A172 (cell line): ENCODE data around the gene ZNF304. TPM values are rescaled to one million over a fixed set of nuclear protein-coding genes. Genes with fewer than 3 reads are reported as not detected.
A peak's percentile ranks its signal among the peaks of the same experiment; 100 is the strongest.
"Not testable (repeated sequence)": the region's sequence is repeated elsewhere in the genome, so short reads cannot be mapped to it uniquely, and the experiment has no call there.

Source experiments
- DNase-seq: peaks from one replicate; pipeline ENCODE4 v3.0.0-alpha.2; 2015; ENCODE audit warnings: low spot score
- total RNA-seq: library from RNA; depleted of rRNA; stranded (reverse); fragments of >200 nt; shearing (Covaris generic); gene quantifications from 2 replicates; pipeline ENCODE4 v1.2.3, GENCODE V29; 2014

Gene ZNF304
- total RNA-seq, 1 experiment from 2014 or later: 13.0 TPM

GRCh38 chr19:57362419-57362818 lies 11.3 kb downstream of the ZNF304 start:
- no peak for DNase-seq

- DNase-seq: peak; percentile 100
These were observed 12.1 kb downstream of the ZNF304 start, which contains the start of the genes TRAPPC2B and ZNF547 for GRCh38 chr19:57362997-57363687. TSS of gene TRAPPC2B (plus strand) at chr19:57363551. CDS start at chr19:57364834, 1,283 bp downstream. TSS of gene ZNF547 (plus strand) at chr19:57363551. CDS start at chr19:57368556, 5,005 bp downstream.

- peak; percentile 35 for DNase-seq
These were observed 12.7 kb downstream of the ZNF304 start for GRCh38 chr19:57363688-57364181.

GRCh38 chr19:57366776-57367175 lies 15.7 kb downstream of the ZNF304 start:
- DNase-seq: no peak

GRCh38 chr19:57374179-57374578 lies 23.1 kb downstream of the ZNF304 start:
- no peak for DNase-seq

- not testable (repeated sequence) for DNase-seq
These were observed 23.6 kb downstream of the ZNF304 start for GRCh38 chr19:57374647-57375046.

- DNase-seq: no peak
These were observed 25.1 kb downstream of the ZNF304 start for GRCh38 chr19:57376151-57376550.

- DNase-seq: no peak
These were observed 26.6 kb downstream of the ZNF304 start for GRCh38 chr19:57377498-57378146.

GRCh38 chr19:57380923-57381322 lies 29.9 kb downstream of the ZNF304 start:
- no peak for DNase-seq

GRCh38 chr19:57382806-57383488 lies 31.9 kb downstream of the ZNF304 start:
- DNase-seq: no peak

- DNase-seq: no peak
These were observed 38.2 kb downstream of the ZNF304 start for GRCh38 chr19:57389194-57389729.

- DNase-seq: peak; percentile 99
These were observed 38.9 kb downstream of the ZNF304 start, which contains the start of gene ZNF548 for GRCh38 chr19:57389730-57390598. TSS of gene ZNF548 (plus strand) at chr19:57389854. CDS start at chr19:57390100, 246 bp downstream.

- DNase-seq: no peak
These were observed 44.6 kb downstream of the ZNF304 start for GRCh38 chr19:57395710-57396109.

GRCh38 chr19:57398868-57399267 lies 47.8 kb downstream of the ZNF304 start:
- DNase-seq: no peak

GRCh38 chr19:57403737-57404563 lies 52.9 kb downstream of the ZNF304 start:
- DNase-seq: no peak

GRCh38 chr19:57406516-57407123 lies 55.5 kb downstream of the ZNF304 start:
- peak; percentile 27 for DNase-seq
